WTC11 (cell line): ENCODE measurements around the gene CCDC136. TPM values are rescaled to one million over a fixed set of nuclear protein-coding genes. Genes with fewer than 3 reads are reported as not detected.
A peak's percentile ranks its signal among the peaks of the same experiment; 100 is the strongest.

Experiments used
- ATAC-seq: fragments of 200-7000 bp; cut with Tn5 transposase; 2 replicates; pipeline ENCODE4 v1.10.0; 2021; ENCODE audit warnings: mild to moderate bottlenecking, moderate library complexity
- Bru-seq: library from RNA; stranded (reverse); fragments of 400-500 nt; gene quantifications from one replicate; lab custom pipeline; 2021; lab: Mats Ljungman, UMichigan
- CTCF ChIA-PET: fragments of 300-600 bp; sonication (Branson Sonifier 250); formaldehyde crosslinking; loops from one replicate; lab custom pipeline; 2021; ENCODE audit warnings: antibody characterized with exemption; lab: Charles Lee
- POLR2A ChIA-PET: fragments of 350-600 bp; sonication (Branson Sonifier 250); formaldehyde crosslinking; loops from one replicate; lab custom pipeline; 2021; ENCODE audit warnings: antibody characterized with exemption; lab: Charles Lee
- DNase-seq: peaks from one replicate; pipeline ENCODE4 v3.0.0; 2021; ENCODE audit warnings: low spot score
- H3K27ac Mint-ChIP-seq: 2 replicates; pipeline ENCODE4 v1.8.0; 2021; ENCODE audit warnings: mixed read lengths
- H3K27me3 Mint-ChIP-seq: 2 replicates; pipeline ENCODE4 v1.8.0; 2021; ENCODE audit warnings: low read depth, mild to moderate bottlenecking, moderate library complexity, mixed read lengths
- H3K36me3 Mint-ChIP-seq: 2 replicates; pipeline ENCODE4 v1.8.0; 2021; ENCODE audit warnings: mixed read lengths
- H3K4me1 Mint-ChIP-seq: 2 replicates; pipeline ENCODE4 v1.8.0; 2022; ENCODE audit warnings: mixed read lengths
- H3K4me3 Mint-ChIP-seq: 2 replicates; pipeline ENCODE4 v1.8.0; 2021; ENCODE audit warnings: mild to moderate bottlenecking, moderate library complexity, mixed read lengths
- H3K9me3 Mint-ChIP-seq: 2 replicates; pipeline ENCODE4 v1.8.0; 2021; ENCODE audit warnings: mixed read lengths
- GTF2I ChIP-seq: fragments of 250-450 bp; sonication (Bioruptor Pico); conservative IDR thresholded peaks from 2 replicates; pipeline ENCODE4 v1.4.0; 2021; ENCODE audit warnings: mild to moderate bottlenecking
- JUN ChIP-seq: sonication (generic); formaldehyde crosslinking; IDR thresholded peaks from 2 replicates; pipeline ENCODE4 v1.8.0; 2023; ENCODE audit warnings: mild to moderate bottlenecking, missing genetic modification reagents
- KAT7 ChIP-seq: sonication (generic); formaldehyde crosslinking; IDR thresholded peaks from 2 replicates; pipeline ENCODE4 v1.8.1; 2023; ENCODE audit warnings: missing genetic modification reagents, mild to moderate bottlenecking, borderline replicate concordance
- RELA ChIP-seq: sonication (generic); formaldehyde crosslinking; IDR thresholded peaks from 2 replicates; pipeline ENCODE4 v1.8.1; 2022; ENCODE audit warnings: missing genetic modification reagents, mild to moderate bottlenecking, borderline replicate concordance
- SP1 ChIP-seq: sonication (generic); formaldehyde crosslinking; conservative IDR thresholded peaks from 2 replicates; pipeline ENCODE4 v1.8.1; 2022; ENCODE audit warnings: missing genetic modification reagents
- TEAD4 ChIP-seq: sonication (generic); formaldehyde crosslinking; IDR thresholded peaks from 2 replicates; pipeline ENCODE4 v1.8.0; 2022; ENCODE audit warnings: mild to moderate bottlenecking, missing genetic modification reagents
- ZNF263 ChIP-seq: sonication (generic); formaldehyde crosslinking; IDR thresholded peaks from 2 replicates; pipeline ENCODE4 v1.8.1; 2022; ENCODE audit warnings: low read depth, mild to moderate bottlenecking, moderate library complexity, missing genetic modification reagents
- ZNF416 ChIP-seq: fragments of 250-450 bp; sonication (Bioruptor Pico); IDR thresholded peaks from 2 replicates; pipeline ENCODE4 v1.9.0; 2021; ENCODE audit warnings: mild to moderate bottlenecking, inconsistent platforms
- ZNF423 ChIP-seq: fragments of 250-450 bp; sonication (Bioruptor Pico); IDR thresholded peaks from 2 replicates; pipeline ENCODE4 v2.1.2; 2022; ENCODE audit warnings: mild to moderate bottlenecking, moderate library complexity
- long read RNA-seq, 3 experiments: library from RNA in 1 of 3; library from capped mRNA in 1 of 3; library from polyadenylated mRNA in 1 of 3; unstranded in 2 of 3; stranded (forward) in 1 of 3; transcript quantifications; one replicate each; pipeline ENCODE4 v2.0.0, GENCODE V29; 2021
- total RNA-seq: library from RNA; stranded (reverse); gene quantifications from 3 replicates; pipeline ENCODE4 v1.2.3, GENCODE V29; 2021
- TF ChIP-seq, protein P1 (sequence below): sonication (generic); formaldehyde crosslinking; IDR thresholded peaks from 2 replicates; pipeline ENCODE4 v1.8.1; 2023; ENCODE audit warnings: mild to moderate bottlenecking, missing genetic modification reagents, moderate library complexity
- TF ChIP-seq, protein P2 (sequence below): sonication (generic); formaldehyde crosslinking; IDR thresholded peaks from 2 replicates; pipeline ENCODE4 v1.8.0; 2023; ENCODE audit warnings: mild to moderate bottlenecking, missing genetic modification reagents
- TF ChIP-seq, protein P3 (sequence below): sonication (generic); formaldehyde crosslinking; IDR thresholded peaks from 2 replicates; pipeline ENCODE4 v1.8.1; 2023; ENCODE audit warnings: mild to moderate bottlenecking, missing genetic modification reagents
- TF ChIP-seq, protein P4 (sequence below): sonication (generic); formaldehyde crosslinking; IDR thresholded peaks from 2 replicates; pipeline ENCODE4 v1.8.1; 2023; ENCODE audit warnings: mild to moderate bottlenecking, moderate library complexity, missing genetic modification reagents
- TF ChIP-seq, protein P5 (sequence below): sonication (generic); formaldehyde crosslinking; IDR thresholded peaks from 2 replicates; pipeline ENCODE4 v1.8.1; 2023; ENCODE audit warnings: mild to moderate bottlenecking, missing genetic modification reagents
- TF ChIP-seq, protein P6 (sequence below): sonication (generic); formaldehyde crosslinking; IDR thresholded peaks from 2 replicates; pipeline ENCODE4 v1.8.1; 2022; ENCODE audit warnings: mild to moderate bottlenecking, moderate library complexity, missing genetic modification reagents

The CCDC136 gene
- total RNA-seq: 47.4 to 51.0 TPM (median 49.5 TPM) in 3 replicates
- percentile 76 among the genes with signal in this experiment for Bru-seq, nascent RNA
- long read RNA-seq, experiment 1, partial matches to known transcripts: 8 of 84 reads
- long read RNA-seq, experiment 1, other reads (novel, unspliced or antisense): 75 of 84 reads
- long read RNA-seq, experiment 2, partial matches to known transcripts: 8 of 18 reads
- long read RNA-seq, experiment 2, other reads (novel, unspliced or antisense): 10 of 18 reads
- long read RNA-seq, experiment 3: 0 reads

DNA sequence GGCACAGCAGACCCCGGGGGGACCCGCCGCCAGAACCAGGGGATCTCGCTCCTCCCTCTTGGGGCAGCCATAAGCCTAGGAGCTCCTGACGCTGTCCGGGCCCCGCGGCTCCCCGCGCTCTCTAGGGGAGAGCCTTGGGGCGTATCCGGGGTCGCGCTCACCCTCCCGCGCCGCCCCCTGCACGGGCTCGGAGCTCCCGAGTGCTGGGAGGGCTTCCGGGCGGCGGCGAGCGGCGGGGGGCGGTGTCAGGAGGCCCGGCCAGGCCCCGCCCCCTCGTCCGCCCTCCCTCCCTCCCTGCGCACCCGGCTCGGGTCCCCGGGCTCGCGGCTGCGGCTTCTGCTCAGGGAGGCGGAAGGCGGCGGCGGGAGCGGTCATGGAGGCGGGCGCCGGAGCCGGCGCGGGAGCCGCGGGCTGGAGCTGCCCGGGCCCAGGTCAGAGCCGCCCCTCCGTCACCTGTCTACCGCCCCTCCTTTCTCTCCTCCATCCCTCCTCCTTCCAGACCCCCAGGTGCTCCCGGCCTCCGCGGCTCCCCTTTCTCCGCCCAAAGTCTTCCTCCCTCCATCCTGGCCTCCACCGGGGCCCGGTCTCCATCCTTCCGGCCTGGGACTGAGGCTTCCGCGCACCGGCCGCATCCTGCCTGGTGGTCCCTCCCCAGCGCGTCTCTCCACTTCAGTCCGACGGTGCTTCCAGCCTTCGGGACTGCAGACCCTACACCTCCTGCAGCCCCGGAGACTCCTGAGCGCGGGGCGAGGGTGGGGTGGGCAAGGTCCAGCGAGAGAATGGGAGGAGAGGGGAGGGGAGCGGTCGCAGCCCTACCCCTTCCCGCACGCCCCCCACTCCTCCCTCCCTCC, at the start of gene CCDC136:
Gene CCDC136, plus strand, starts transcription at position 848 of the 851 bp plus-strand sequence. CDS start 444 bp downstream, outside the sequence.
- Mint-ChIP-seq H3K27me3 (peaks cover 15% of the 10 kb centered on the region), H3K9me3 (no peaks in the 10 kb centered on the region), H3K27ac (peak within 1 kb of the TSS; percentile 47; the same call in 1 of the 2 replicates), H3K4me3 (peak within 1 kb of the TSS; percentile 89), H3K36me3 (peaks cover 21% of the 10 kb centered on the region), H3K4me1 (peaks cover 30% of the 10 kb centered on the region)
- ATAC-seq (peak; percentile 66), DNase-seq (peak; percentile 78)
- ChIA-PET CTCF (interaction anchor here (0.5 to 1.3 kb wide), 3 partner anchors 41 to 89 kb away, joined by 3 to 4 read pairs (median 3); no protein-coding TSS in a partner anchor), POLR2A (interaction anchor here (0.5 to 1.2 kb wide), 2 partner anchors 42 to 71 kb away, joined by 3 to 6 read pairs; no protein-coding TSS in a partner anchor)
- no peak for TF ChIP-seq TEAD4
- TF ChIP-seq KAT7 (CRISPR knock-in tag): 0 out of 2 replicates have a peak, but pooled peaks have one; percentile 52
- TF ChIP-seq RELA (CRISPR knock-in tag): peak; percentile 9; the same call in 1 of the 2 replicates
- TF ChIP-seq, protein P1, sequence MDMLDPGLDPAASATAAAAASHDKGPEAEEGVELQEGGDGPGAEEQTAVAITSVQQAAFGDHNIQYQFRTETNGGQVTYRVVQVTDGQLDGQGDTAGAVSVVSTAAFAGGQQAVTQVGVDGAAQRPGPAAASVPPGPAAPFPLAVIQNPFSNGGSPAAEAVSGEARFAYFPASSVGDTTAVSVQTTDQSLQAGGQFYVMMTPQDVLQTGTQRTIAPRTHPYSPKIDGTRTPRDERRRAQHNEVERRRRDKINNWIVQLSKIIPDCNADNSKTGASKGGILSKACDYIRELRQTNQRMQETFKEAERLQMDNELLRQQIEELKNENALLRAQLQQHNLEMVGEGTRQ (CRISPR knock-in tag): no peak
- peak; percentile 94 for TF ChIP-seq ZNF263 (CRISPR knock-in tag)
- TF ChIP-seq ZNF423 (CRISPR knock-in tag): peak; percentile 49; the same call in 1 of the 2 replicates
- TF ChIP-seq, protein P2, sequence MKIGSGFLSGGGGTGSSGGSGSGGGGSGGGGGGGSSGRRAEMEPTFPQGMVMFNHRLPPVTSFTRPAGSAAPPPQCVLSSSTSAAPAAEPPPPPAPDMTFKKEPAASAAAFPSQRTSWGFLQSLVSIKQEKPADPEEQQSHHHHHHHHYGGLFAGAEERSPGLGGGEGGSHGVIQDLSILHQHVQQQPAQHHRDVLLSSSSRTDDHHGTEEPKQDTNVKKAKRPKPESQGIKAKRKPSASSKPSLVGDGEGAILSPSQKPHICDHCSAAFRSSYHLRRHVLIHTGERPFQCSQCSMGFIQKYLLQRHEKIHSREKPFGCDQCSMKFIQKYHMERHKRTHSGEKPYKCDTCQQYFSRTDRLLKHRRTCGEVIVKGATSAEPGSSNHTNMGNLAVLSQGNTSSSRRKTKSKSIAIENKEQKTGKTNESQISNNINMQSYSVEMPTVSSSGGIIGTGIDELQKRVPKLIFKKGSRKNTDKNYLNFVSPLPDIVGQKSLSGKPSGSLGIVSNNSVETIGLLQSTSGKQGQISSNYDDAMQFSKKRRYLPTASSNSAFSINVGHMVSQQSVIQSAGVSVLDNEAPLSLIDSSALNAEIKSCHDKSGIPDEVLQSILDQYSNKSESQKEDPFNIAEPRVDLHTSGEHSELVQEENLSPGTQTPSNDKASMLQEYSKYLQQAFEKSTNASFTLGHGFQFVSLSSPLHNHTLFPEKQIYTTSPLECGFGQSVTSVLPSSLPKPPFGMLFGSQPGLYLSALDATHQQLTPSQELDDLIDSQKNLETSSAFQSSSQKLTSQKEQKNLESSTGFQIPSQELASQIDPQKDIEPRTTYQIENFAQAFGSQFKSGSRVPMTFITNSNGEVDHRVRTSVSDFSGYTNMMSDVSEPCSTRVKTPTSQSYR (CRISPR knock-in tag): no peak
- TF ChIP-seq JUN (CRISPR knock-in tag): no peak
- TF ChIP-seq, protein P3, sequence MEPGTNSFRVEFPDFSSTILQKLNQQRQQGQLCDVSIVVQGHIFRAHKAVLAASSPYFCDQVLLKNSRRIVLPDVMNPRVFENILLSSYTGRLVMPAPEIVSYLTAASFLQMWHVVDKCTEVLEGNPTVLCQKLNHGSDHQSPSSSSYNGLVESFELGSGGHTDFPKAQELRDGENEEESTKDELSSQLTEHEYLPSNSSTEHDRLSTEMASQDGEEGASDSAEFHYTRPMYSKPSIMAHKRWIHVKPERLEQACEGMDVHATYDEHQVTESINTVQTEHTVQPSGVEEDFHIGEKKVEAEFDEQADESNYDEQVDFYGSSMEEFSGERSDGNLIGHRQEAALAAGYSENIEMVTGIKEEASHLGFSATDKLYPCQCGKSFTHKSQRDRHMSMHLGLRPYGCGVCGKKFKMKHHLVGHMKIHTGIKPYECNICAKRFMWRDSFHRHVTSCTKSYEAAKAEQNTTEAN: 0 out of 2 replicates have a peak, but pooled peaks have one; percentile 41
- TF ChIP-seq, protein P4, sequence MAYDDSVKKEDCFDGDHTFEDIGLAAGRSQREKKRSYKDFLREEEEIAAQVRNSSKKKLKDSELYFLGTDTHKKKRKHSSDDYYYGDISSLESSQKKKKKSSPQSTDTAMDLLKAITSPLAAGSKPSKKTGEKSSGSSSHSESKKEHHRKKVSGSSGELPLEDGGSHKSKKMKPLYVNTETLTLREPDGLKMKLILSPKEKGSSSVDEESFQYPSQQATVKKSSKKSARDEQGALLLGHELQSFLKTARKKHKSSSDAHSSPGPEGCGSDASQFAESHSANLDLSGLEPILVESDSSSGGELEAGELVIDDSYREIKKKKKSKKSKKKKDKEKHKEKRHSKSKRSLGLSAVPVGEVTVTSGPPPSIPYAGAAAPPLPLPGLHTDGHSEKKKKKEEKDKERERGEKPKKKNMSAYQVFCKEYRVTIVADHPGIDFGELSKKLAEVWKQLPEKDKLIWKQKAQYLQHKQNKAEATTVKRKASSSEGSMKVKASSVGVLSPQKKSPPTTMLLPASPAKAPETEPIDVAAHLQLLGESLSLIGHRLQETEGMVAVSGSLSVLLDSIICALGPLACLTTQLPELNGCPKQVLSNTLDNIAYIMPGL (CRISPR knock-in tag): peak; percentile 20; the same call in 1 of the 2 replicates
- TF ChIP-seq, protein P5, sequence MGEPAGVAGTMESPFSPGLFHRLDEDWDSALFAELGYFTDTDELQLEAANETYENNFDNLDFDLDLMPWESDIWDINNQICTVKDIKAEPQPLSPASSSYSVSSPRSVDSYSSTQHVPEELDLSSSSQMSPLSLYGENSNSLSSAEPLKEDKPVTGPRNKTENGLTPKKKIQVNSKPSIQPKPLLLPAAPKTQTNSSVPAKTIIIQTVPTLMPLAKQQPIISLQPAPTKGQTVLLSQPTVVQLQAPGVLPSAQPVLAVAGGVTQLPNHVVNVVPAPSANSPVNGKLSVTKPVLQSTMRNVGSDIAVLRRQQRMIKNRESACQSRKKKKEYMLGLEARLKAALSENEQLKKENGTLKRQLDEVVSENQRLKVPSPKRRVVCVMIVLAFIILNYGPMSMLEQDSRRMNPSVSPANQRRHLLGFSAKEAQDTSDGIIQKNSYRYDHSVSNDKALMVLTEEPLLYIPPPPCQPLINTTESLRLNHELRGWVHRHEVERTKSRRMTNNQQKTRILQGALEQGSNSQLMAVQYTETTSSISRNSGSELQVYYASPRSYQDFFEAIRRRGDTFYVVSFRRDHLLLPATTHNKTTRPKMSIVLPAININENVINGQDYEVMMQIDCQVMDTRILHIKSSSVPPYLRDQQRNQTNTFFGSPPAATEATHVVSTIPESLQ (CRISPR knock-in tag): no peak
- TF ChIP-seq, protein P6, sequence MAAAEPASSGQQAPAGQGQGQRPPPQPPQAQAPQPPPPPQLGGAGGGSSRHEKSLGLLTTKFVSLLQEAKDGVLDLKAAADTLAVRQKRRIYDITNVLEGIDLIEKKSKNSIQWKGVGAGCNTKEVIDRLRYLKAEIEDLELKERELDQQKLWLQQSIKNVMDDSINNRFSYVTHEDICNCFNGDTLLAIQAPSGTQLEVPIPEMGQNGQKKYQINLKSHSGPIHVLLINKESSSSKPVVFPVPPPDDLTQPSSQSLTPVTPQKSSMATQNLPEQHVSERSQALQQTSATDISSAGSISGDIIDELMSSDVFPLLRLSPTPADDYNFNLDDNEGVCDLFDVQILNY (CRISPR knock-in tag): peak; percentile 54; the same call in 1 of the 2 replicates
- TF ChIP-seq GTF2I (CRISPR knock-in tag): no peak
- peak; percentile 67; the same call in 1 of the 2 replicates for TF ChIP-seq SP1
- no peak for TF ChIP-seq ZNF416 (CRISPR knock-in tag)
- TF ChIP-seq, all 79 proteins: peak for 8
